Loucy (cell line): ENCODE data around the gene IFITM1.

ENCODE experiments used
- CTCF ChIP-seq: fragments of 200-600 bp; sonication (generic); conservative IDR thresholded peaks from 2 replicates; pipeline ENCODE4 v1.5.1; 2014; ENCODE audit warnings: mild to moderate bottlenecking, antibody characterized with exemption, low read length
- EZH2phosphoT487 ChIP-seq: fragments of 200-600 bp; IDR thresholded peaks from 2 replicates; pipeline ENCODE4 v1.6.1; 2018; ENCODE audit warnings: antibody characterized with exemption, mild to moderate bottlenecking, moderate library complexity, borderline replicate concordance

- TF ChIP-seq CTCF, result no peak
- no peak for TF ChIP-seq EZH2phosphoT487
These were observed 37.6 kb upstream of the IFITM1 start for GRCh38 chr11:276219-276618.
